Bronchial epithelial cell (primary cell): ENCODE data around the gene PDE6G. TPM values are rescaled to one million over a fixed set of nuclear protein-coding genes. Genes with fewer than 3 reads are reported as not detected.
A peak's percentile ranks its signal among the peaks of the same experiment; 100 is the strongest.

Source experiments
- DNase-seq: peaks from one replicate; pipeline ENCODE4 v3.0.0-alpha.2; 2010; ENCODE audit warnings: low read depth
- FAIRE-seq: peaks from 2 replicates; lab custom pipeline; 2011; peaks lifted over from hg19 to GRCh38; lab: Jason Lieb, UNC
- H3K27me3 ChIP-seq: 2 replicates; pipeline ENCODE4 v1.5.1; 2011; ENCODE audit warnings: low read length; ENCODE audit not compliant: control insufficient read depth, insufficient read depth
- H3K36me3 ChIP-seq: 2 replicates; pipeline ENCODE4 v1.5.1; 2011; ENCODE audit warnings: low read length; ENCODE audit not compliant: control insufficient read depth, insufficient read depth
- H3K4me3 ChIP-seq: 2 replicates; pipeline ENCODE4 v1.5.1; 2011; ENCODE audit warnings: mild to moderate bottlenecking, low read depth, low read length, control low read depth
- CTCF ChIP-seq: IDR thresholded peaks from 2 replicates; pipeline ENCODE4 v1.5.1; 2011; ENCODE audit warnings: mild to moderate bottlenecking, moderate library complexity, low read length, control low read depth, inconsistent platforms; ENCODE audit not compliant: insufficient read depth, severe bottlenecking
- total RNA-seq: library from RNA; depleted of rRNA; stranded (reverse); fragments of >200 nt; gene quantifications from 2 replicates; pipeline ENCODE4 v1.2.1, GENCODE V29; 2014

The PDE6G gene
- total RNA-seq, 1 donor from 2014 or later, result not detected

- no peak for TF ChIP-seq CTCF
- H3K27me3 ChIP-seq, result no peaks in the 10 kb centered on the region
- DNase-seq, result peak; percentile 57
- peak within 1 kb of the TSS; percentile 57 for H3K4me3 ChIP-seq
- no peaks in the 10 kb centered on the region for H3K36me3 ChIP-seq
- no peak for FAIRE-seq
These were observed 19.6 kb downstream of the PDE6G start, which contains the start of the genes NPLOC4 and TSPAN10 for GRCh38 chr17:81636505-81637288. TSS of gene NPLOC4 (minus strand) at chr17:81637112. CDS start at chr17:81636930, 182 bp downstream. TSS of gene TSPAN10 (plus strand) at chr17:81637196. CDS start at chr17:81642413, 5,217 bp downstream.

- Histone ChIP-seq H3K4me3 (peak overlapping the region; percentile 57), H3K27me3 (no peaks in the 10 kb centered on the region), H3K36me3 (peaks cover 2% of the 10 kb centered on the region)
- peak; percentile 57 for DNase-seq
- no peak for FAIRE-seq
- no peak for TF ChIP-seq CTCF
These were observed 20.3 kb downstream of the PDE6G start for GRCh38 chr17:81635973-81636504.

GRCh38 chr17:81635431-81635830 is 20.9 kb downstream of the PDE6G start:
- H3K36me3 ChIP-seq, result peaks cover 2% of the 10 kb centered on the region
- no peak for FAIRE-seq
- peak; percentile 27 for DNase-seq
- no peak overlapping the region for H3K4me3 ChIP-seq
- TF ChIP-seq CTCF, result no peak
- H3K27me3 ChIP-seq, result no peaks in the 10 kb centered on the region

GRCh38 chr17:81631482-81631881 is 24.9 kb downstream of the PDE6G start:
- no peak for TF ChIP-seq CTCF
- DNase-seq (no peak), FAIRE-seq (no peak)
- no peaks in the 10 kb centered on the region for H3K27me3 ChIP-seq
- no peak overlapping the region for H3K4me3 ChIP-seq
- H3K36me3 ChIP-seq, result peaks cover 7% of the 10 kb centered on the region

GRCh38 chr17:81630274-81630673 is 26.1 kb downstream of the PDE6G start:
- no peak for TF ChIP-seq CTCF
- DNase-seq (no peak), FAIRE-seq (no peak)
- H3K27me3 ChIP-seq, result no peaks in the 10 kb centered on the region
- no peak overlapping the region for H3K4me3 ChIP-seq
- H3K36me3 ChIP-seq, result peaks cover 10% of the 10 kb centered on the region
